ENCODE measurements around the gene RCOR1. TPM values are rescaled to one million over a fixed set of nuclear protein-coding genes. Genes with fewer than 3 reads are reported as not detected.

Gene RCOR1
- total and polyA plus RNA-seq, 2 of the 8 experiments (the other 6 are each of a cell fraction or from before 2014, with no cell fraction given) = 12.3 to 26.3 TPM

DNA sequence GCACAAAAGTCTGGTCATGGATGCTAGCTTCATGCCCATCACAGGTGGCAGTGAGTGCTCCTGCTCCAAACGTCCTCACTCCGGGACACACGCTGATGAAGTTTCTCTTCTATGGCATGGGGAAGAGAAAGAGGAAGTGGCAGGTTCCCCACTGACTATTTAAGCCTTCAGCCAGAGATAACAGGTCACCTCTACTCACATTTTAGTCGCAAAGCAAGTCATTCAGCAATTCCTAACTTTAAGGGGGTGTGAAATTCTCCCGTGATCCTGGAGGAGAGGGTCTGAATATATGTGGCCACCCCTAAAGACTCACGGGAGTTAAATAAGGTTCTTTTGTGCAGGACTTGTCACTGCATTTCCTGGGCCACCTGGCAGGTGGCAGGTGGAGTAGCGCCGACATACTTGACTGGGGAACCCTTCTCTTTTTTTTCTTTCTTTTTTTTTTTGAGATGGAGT lies 18.8 kb upstream of the RCOR1 start (continued):
- TF ChIP-seq CBX8 (IDR thresholded peaks at IDR 0.05; ENCODE audit: borderline replicate concordance, low read depth, low read length) (no peak), HDAC6 (IDR thresholded peaks at IDR 0.05; ENCODE audit: low read depth, low read length) (no peak), SIRT6 (IDR thresholded peaks at IDR 0.05; ENCODE audit: low read length) (no peak), TAF1 (IDR thresholded peaks at IDR 0.05; ENCODE audit: low read depth, low read length) (no peak), ZNF274 (IDR thresholded peaks at IDR 0.05; ENCODE audit: borderline replicate concordance, extremely low read depth, low read length) (no peak), POLR2A (IDR thresholded peaks at IDR 0.05; ENCODE audit: control extremely low read depth in 1 of 2, low read depth in 2 of 2, low read length in 2 of 2) (no peak), SP4 (IDR thresholded peaks at IDR 0.05; ENCODE audit: low read length) (no peak), TCF12 (IDR thresholded peaks at IDR 0.05; ENCODE audit: low read depth, low read length) (no peak), SIX5 (IDR thresholded peaks at IDR 0.05; ENCODE audit: low read depth, low read length) (no peak), RFX5 (IDR thresholded peaks at IDR 0.05; ENCODE audit: borderline replicate concordance, low read depth, low read length) (no peak), JUN (IDR thresholded peaks at IDR 0.05; ENCODE audit: low read depth, low read length) (no peak)
